OCI-LY7 (cell line): ENCODE results near the gene FTH1. TPM values are rescaled to one million over a fixed set of nuclear protein-coding genes. Genes with fewer than 3 reads are reported as not detected.

Source experiments
- BruUV-seq: library from RNA; stranded (reverse); fragments of 400-500 nt; replicated peaks from 2 replicates; lab custom pipeline; 2021; lab: Mats Ljungman, UMichigan
- CTCF ChIA-PET: fragments of 300-600 bp; sonication (Branson Sonifier 250); formaldehyde crosslinking; loops from one replicate; lab custom pipeline; 2022; ENCODE audit warnings: antibody characterized with exemption; ENCODE audit not compliant: unreplicated experiment; lab: Charles Lee
- POLR2A ChIA-PET: fragments of 300-600 bp; sonication (Branson Sonifier 250); formaldehyde crosslinking; loops from one replicate; lab custom pipeline; 2022; ENCODE audit warnings: antibody characterized with exemption; lab: Charles Lee
- DNase-seq: peaks from one replicate; pipeline ENCODE4 v3.0.0-alpha.2; 2015; ENCODE audit warnings: low spot score
- H2AFZ ChIP-seq: fragments of 200-600 bp; sonication (generic), shearing (Covaris generic); 2 replicates; pipeline ENCODE4 v1.6.1; 2014; ENCODE audit warnings: mild to moderate bottlenecking, antibody characterized with exemption, low read length, moderate library complexity
- H3K27ac ChIP-seq: fragments of 200-600 bp; sonication (generic); 2 replicates; pipeline ENCODE4 v1.5.1; 2014; ENCODE audit warnings: mixed run types, low read depth, mild to moderate bottlenecking, moderate library complexity, low read length, inconsistent platforms; ENCODE audit not compliant: poor library complexity, severe bottlenecking
- H3K36me3 ChIP-seq: fragments of 200-600 bp; sonication (generic); 2 replicates; pipeline ENCODE4 v1.6.1; 2014; ENCODE audit warnings: mild to moderate bottlenecking, antibody characterized with exemption, low read length, moderate library complexity, mixed read lengths; ENCODE audit not compliant: insufficient read depth
- H3K4me1 ChIP-seq: fragments of 200-600 bp; sonication (generic); 2 replicates; pipeline ENCODE4 v1.5.1; 2014; ENCODE audit warnings: mild to moderate bottlenecking, low read length; ENCODE audit not compliant: insufficient read depth, poor library complexity, severe bottlenecking
- H3K4me2 ChIP-seq: fragments of 200-600 bp; sonication (generic); 2 replicates; pipeline ENCODE4 v1.6.1; 2014; ENCODE audit warnings: mild to moderate bottlenecking, low read length
- H3K4me3 ChIP-seq: fragments of 200-600 bp; sonication (generic); 2 replicates; pipeline ENCODE4 v1.5.1; 2014; ENCODE audit warnings: mild to moderate bottlenecking, low read depth, low read length; ENCODE audit not compliant: poor library complexity, severe bottlenecking
- H3K79me2 ChIP-seq: fragments of 200-600 bp; sonication (generic); 2 replicates; pipeline ENCODE4 v1.6.1; 2016; ENCODE audit warnings: low read depth, mild to moderate bottlenecking, low read length, moderate library complexity, mixed read lengths; ENCODE audit not compliant: insufficient read depth
- H3K9me2 ChIP-seq: fragments of 200-600 bp; sonication (generic); 2 replicates; pipeline ENCODE4 v1.6.1; 2016; ENCODE audit warnings: mild to moderate bottlenecking, low read length, mixed read lengths; ENCODE audit not compliant: insufficient read depth
- H3K9me3 ChIP-seq: fragments of 200-600 bp; sonication (generic); 2 replicates; pipeline ENCODE4 v1.6.1; 2014; ENCODE audit warnings: mild to moderate bottlenecking, mixed run types, low read length, mixed read lengths
- H4K20me1 ChIP-seq: fragments of 200-600 bp; sonication (generic); 2 replicates; pipeline ENCODE4 v1.6.1; 2014; ENCODE audit warnings: mild to moderate bottlenecking, antibody characterized with exemption, low read length, moderate library complexity, mixed read lengths; ENCODE audit not compliant: insufficient read depth
- CTCF ChIP-seq: fragments of 200-600 bp; sonication (generic); conservative IDR thresholded peaks from 2 replicates; pipeline ENCODE4 v1.5.1; 2014; ENCODE audit warnings: mild to moderate bottlenecking, antibody characterized with exemption, low read length, moderate library complexity, mixed read lengths
- EZH2phosphoT487 ChIP-seq: fragments of 200-600 bp; sonication (generic); IDR thresholded peaks from 2 replicates; pipeline ENCODE4 v1.6.1; 2018; ENCODE audit warnings: low read depth, borderline replicate concordance, mild to moderate bottlenecking, mixed run types, antibody characterized with exemption, low read length, moderate library complexity, mixed read lengths
- intact Hi-C: fragments of 100-400 bp; cut with micrococcal nuclease; formaldehyde crosslinking; loops from one replicate; pipeline ENCODE4 v1.10.0; 2022; ENCODE audit not compliant: unreplicated experiment
- total RNA-seq, 2 experiments: library from RNA; depleted of rRNA in 1 of 2; stranded (reverse); fragments of >200 nt in 1 of 2; shearing (Covaris generic) in 1 of 2; gene quantifications; 2 replicates each; pipeline ENCODE4 v1.2.3, GENCODE V29; 2014 to 2022

The FTH1 gene
- total RNA-seq, 2 experiments from 2014 or later: 153 to 185 TPM

GRCh38 chr11:61976420-61976800 is 9.0 kb upstream of the FTH1 start:
- Histone ChIP-seq H3K9me3 (no peaks in the 10 kb centered on the region), H3K36me3 (no peaks in the 10 kb centered on the region), H3K9me2 (no peaks in the 10 kb centered on the region), H3K4me1 (peaks cover 18% of the 10 kb centered on the region), H2AFZ (no peak overlapping the region), H3K4me3 (no peak overlapping the region), H3K4me2 (no peak overlapping the region), H3K79me2 (no peaks in the 10 kb centered on the region), H3K27ac (no peak overlapping the region), H4K20me1 (no peaks in the 10 kb centered on the region)
- ChIA-PET CTCF (no interaction called here), POLR2A (no interaction called here)
- DNase-seq: no peak
- intact Hi-C loops: no loop called here
- BruUV-seq: no TSS peak
- no peak for TF ChIP-seq EZH2phosphoT487

- no TSS peak for BruUV-seq
- H3K27ac ChIP-seq: no peak overlapping the region
- H3K4me2 ChIP-seq: no peak overlapping the region
- ChIA-PET CTCF (no interaction called here), POLR2A (no interaction called here)
- H3K9me3 ChIP-seq: no peaks in the 10 kb centered on the region
- no peaks in the 10 kb centered on the region for H3K36me3 ChIP-seq
- no peaks in the 10 kb centered on the region for H3K9me2 ChIP-seq
- H3K79me2 ChIP-seq: no peaks in the 10 kb centered on the region
- intact Hi-C loops: no loop called here
- no peak for DNase-seq
- no peak for TF ChIP-seq EZH2phosphoT487
- no peak for TF ChIP-seq CTCF
- H4K20me1 ChIP-seq: no peaks in the 10 kb centered on the region
- no peak overlapping the region for H3K4me3 ChIP-seq
- peaks cover 24% of the 10 kb centered on the region for H3K4me1 ChIP-seq
- no peak overlapping the region for H2AFZ ChIP-seq
These were observed 8.4 kb upstream of the FTH1 start for GRCh38 chr11:61975638-61976419.

- DNase-seq: no peak
- intact Hi-C loops: no loop called here
- Histone ChIP-seq H3K9me2 (no peaks in the 10 kb centered on the region), H4K20me1 (no peaks in the 10 kb centered on the region), H3K79me2 (no peaks in the 10 kb centered on the region), H2AFZ (no peak overlapping the region), H3K36me3 (no peaks in the 10 kb centered on the region), H3K4me1 (peaks cover 27% of the 10 kb centered on the region), H3K4me3 (no peak overlapping the region), H3K4me2 (no peak overlapping the region), H3K9me3 (no peaks in the 10 kb centered on the region), H3K27ac (no peak overlapping the region)
- POLR2A ChIA-PET: no interaction called here
- TF ChIP-seq CTCF: no peak
- TF ChIP-seq EZH2phosphoT487: no peak
- CTCF ChIA-PET: no interaction called here
- no TSS peak for BruUV-seq
These were observed 7.6 kb upstream of the FTH1 start for GRCh38 chr11:61974766-61975631.
